GM21360 (cell line): Measurements from ENCODE around the gene ARHGEF5.
"Not testable (repeated sequence)": the region's sequence is repeated elsewhere in the genome, so short reads cannot be mapped to it uniquely, and the experiment has no call there.

Experiments used
- ATAC-seq: cut with Tn5 transposase; IDR thresholded peaks from one replicate; pipeline ENCODE4 v1.9.1; 2021; ENCODE audit warnings: mild to moderate bottlenecking, moderate library complexity; ENCODE audit not compliant: unreplicated experiment

ARHGEF5 gene

GRCh38 chr7:144355176-144355822 lies at the start of gene ARHGEF5:
Gene ARHGEF5, plus strand, starts transcription at chr7:144355402. Its CDS starts 7,268 bp downstream, at chr7:144362670.
- peak; percentile 71 for ATAC-seq

- not testable (repeated sequence) for ATAC-seq
Measured at GRCh38 chr7:144309702-144310101, 45.5 kb upstream of the ARHGEF5 start.

- ATAC-seq: not testable (repeated sequence)
Measured at GRCh38 chr7:144311218-144311617, 44.0 kb upstream of the ARHGEF5 start.

GRCh38 chr7:144311872-144312469 lies 43.2 kb upstream of the ARHGEF5 start, which contains the start of gene OR2A1:
Gene OR2A1, plus strand, starts transcription at chr7:144312419. Its CDS starts 5,706 bp downstream, at chr7:144318125.
- not testable (repeated sequence) for ATAC-seq

GRCh38 chr7:144317537-144317936 lies 37.7 kb upstream of the ARHGEF5 start:
- not testable (repeated sequence) for ATAC-seq

- ATAC-seq: not testable (repeated sequence)
Measured at GRCh38 chr7:144319547-144319946, 35.7 kb upstream of the ARHGEF5 start.

- not testable (repeated sequence) for ATAC-seq
Measured at GRCh38 chr7:144321677-144322206, 33.5 kb upstream of the ARHGEF5 start.

GRCh38 chr7:144323359-144323758 lies 31.8 kb upstream of the ARHGEF5 start:
- not testable (repeated sequence) for ATAC-seq

- not testable (repeated sequence) for ATAC-seq
Measured at GRCh38 chr7:144325868-144326267, 29.3 kb upstream of the ARHGEF5 start.

GRCh38 chr7:144330044-144330443 lies 25.2 kb upstream of the ARHGEF5 start:
- not testable (repeated sequence) for ATAC-seq

- ATAC-seq: peak; percentile 48
Measured at GRCh38 chr7:144331221-144331995, 23.8 kb upstream of the ARHGEF5 start.

- not testable (repeated sequence) for ATAC-seq
Measured at GRCh38 chr7:144331996-144332288, 23.3 kb upstream of the ARHGEF5 start.

GRCh38 chr7:144348625-144349024 lies 6.6 kb upstream of the ARHGEF5 start:
- ATAC-seq: not testable (repeated sequence)

GRCh38 chr7:144351667-144352066 lies 3.5 kb upstream of the ARHGEF5 start:
- not testable (repeated sequence) for ATAC-seq

- ATAC-seq: not testable (repeated sequence)
Measured at GRCh38 chr7:144356185-144356584, 983 bp downstream of the ARHGEF5 start.

- not testable (repeated sequence) for ATAC-seq
Measured at GRCh38 chr7:144356860-144357259, 1.7 kb downstream of the ARHGEF5 start.

- ATAC-seq: not testable (repeated sequence)
Measured at GRCh38 chr7:144362061-144362460, 6.9 kb downstream of the ARHGEF5 start.

- not testable (repeated sequence) for ATAC-seq
Measured at GRCh38 chr7:144365523-144365922, 10.3 kb downstream of the ARHGEF5 start.

- ATAC-seq: not testable (repeated sequence)
Measured at GRCh38 chr7:144367250-144367649, 12.0 kb downstream of the ARHGEF5 start.

GRCh38 chr7:144369221-144369620 lies 14.0 kb downstream of the ARHGEF5 start:
- ATAC-seq: peak; percentile 55

- ATAC-seq: no peak
Measured at GRCh38 chr7:144378651-144379050, 23.4 kb downstream of the ARHGEF5 start.
